Brain microvascular endothelial cell (primary cell): ENCODE results near the gene NLRP2B.
"Not testable (repeated sequence)": the region's sequence is repeated elsewhere in the genome, so short reads cannot be mapped to it uniquely, and the experiment has no call there.

Source experiments
- DNase-seq: peaks from one replicate; pipeline ENCODE4 v3.0.0-alpha.2; 2020
- H3K27ac ChIP-seq: fragments of 250-450 bp; sonication (Bioruptor Pico); 2 replicates; pipeline ENCODE4 v1.5.1; 2020; ENCODE audit warnings: mild to moderate bottlenecking, moderate library complexity
- H3K27me3 ChIP-seq: fragments of 250-450 bp; sonication (Bioruptor Pico); replicated peaks from 2 replicates; pipeline ENCODE4 v1.5.1; 2020; ENCODE audit warnings: mild to moderate bottlenecking
- H3K36me3 ChIP-seq: fragments of 250-450 bp; sonication (Bioruptor Pico); replicated peaks from 2 replicates; pipeline ENCODE4 v1.5.1; 2020; ENCODE audit warnings: mild to moderate bottlenecking
- H3K4me3 ChIP-seq: 2 replicates; pipeline ENCODE4 v1.5.1; 2011; ENCODE audit warnings: low read depth, mild to moderate bottlenecking, control low read depth, low read length, moderate library complexity
- in situ Hi-C: cut with HindIII; loops from 2 replicates; pipeline ENCODE4 v1.10.0; 2017; ENCODE audit warnings: low sequenced_read_pairs, low pct_ligation_motif_present
- TF ChIP-seq, protein P1 (sequence below): IDR thresholded peaks from 2 replicates; pipeline ENCODE4 v1.5.1; 2011; ENCODE audit warnings: low read depth, mild to moderate bottlenecking, moderate library complexity, low read length, control low read depth, inconsistent platforms; ENCODE audit errors: missing control alignments

The NLRP2B gene

DNA sequence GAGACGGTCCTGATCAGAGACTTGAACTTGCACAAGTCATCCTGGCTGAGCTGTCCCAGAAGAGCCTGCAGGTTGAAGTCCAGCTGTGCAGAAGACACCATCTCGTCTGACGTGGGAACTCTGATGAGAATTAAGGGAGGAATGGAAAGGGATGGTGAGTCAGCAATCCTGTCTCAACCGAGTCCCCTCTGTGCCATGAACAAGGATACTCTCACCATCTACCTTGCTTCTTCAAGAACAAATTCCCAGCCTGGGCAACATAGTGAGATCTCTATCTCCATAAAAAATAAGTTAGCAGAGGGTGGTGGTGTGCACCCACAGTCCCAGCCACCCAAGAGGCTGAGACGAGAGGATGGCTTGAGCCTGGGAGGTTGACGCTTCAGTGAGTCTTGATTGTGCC lies at the start of gene NLRP2B:
Gene NLRP2B (minus strand): TSS at position 101 of the 400 bp plus-strand sequence.
- no peaks in the 10 kb centered on the region for H3K36me3 ChIP-seq
- TF ChIP-seq, protein P1, sequence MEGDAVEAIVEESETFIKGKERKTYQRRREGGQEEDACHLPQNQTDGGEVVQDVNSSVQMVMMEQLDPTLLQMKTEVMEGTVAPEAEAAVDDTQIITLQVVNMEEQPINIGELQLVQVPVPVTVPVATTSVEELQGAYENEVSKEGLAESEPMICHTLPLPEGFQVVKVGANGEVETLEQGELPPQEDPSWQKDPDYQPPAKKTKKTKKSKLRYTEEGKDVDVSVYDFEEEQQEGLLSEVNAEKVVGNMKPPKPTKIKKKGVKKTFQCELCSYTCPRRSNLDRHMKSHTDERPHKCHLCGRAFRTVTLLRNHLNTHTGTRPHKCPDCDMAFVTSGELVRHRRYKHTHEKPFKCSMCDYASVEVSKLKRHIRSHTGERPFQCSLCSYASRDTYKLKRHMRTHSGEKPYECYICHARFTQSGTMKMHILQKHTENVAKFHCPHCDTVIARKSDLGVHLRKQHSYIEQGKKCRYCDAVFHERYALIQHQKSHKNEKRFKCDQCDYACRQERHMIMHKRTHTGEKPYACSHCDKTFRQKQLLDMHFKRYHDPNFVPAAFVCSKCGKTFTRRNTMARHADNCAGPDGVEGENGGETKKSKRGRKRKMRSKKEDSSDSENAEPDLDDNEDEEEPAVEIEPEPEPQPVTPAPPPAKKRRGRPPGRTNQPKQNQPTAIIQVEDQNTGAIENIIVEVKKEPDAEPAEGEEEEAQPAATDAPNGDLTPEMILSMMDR: no peak
- H3K4me3 ChIP-seq: no peak within 1 kb of the TSS
- DNase-seq: no peak
- in situ Hi-C loops: no loop called here
- no peak within 1 kb of the TSS for H3K27ac ChIP-seq
- H3K27me3 ChIP-seq: no peaks in the 10 kb centered on the region

DNA sequence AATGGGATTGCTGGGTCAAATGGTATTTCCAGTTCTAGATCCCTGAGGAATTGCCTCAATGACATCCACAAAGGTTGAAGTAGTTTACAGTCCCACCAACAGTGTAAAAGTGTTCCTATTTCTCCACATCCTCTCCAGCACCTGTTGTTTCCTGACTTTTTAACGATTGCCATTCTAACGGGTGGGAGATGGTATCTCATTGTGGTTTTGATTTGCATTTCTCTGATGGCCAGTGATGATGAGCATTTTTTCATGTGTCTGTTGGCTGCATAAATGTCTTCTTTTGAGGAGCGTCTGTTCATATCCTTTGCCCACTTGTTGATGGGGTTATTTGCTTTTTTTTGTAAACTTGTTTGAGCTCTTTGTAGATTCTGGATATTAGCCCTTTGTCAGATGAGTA lies 45.9 kb upstream of the NLRP2B start:
- DNase-seq, H3K27ac ChIP-seq, H3K4me3 ChIP-seq, in situ Hi-C loops, H3K36me3 ChIP-seq, H3K27me3 ChIP-seq: not testable (repeated sequence)

DNA sequence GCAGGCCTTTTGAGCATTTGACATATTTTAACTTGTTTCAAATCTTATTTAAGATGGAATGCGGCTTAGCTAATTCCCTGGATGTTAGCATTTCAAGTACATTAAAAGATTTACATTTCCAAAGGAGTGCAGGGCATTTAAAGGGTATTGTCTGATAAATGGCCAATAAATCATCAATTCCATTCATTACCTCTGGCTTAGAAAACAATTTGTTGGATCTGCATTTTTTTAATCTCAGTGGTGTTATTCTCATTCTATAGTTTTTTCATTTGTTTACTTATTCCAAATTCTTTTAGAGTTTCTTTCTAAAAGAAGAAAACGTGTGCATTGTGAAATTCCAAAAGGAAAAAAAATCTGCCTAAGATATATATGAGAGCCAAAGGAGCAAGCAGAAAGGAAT lies 1.3 kb upstream of the NLRP2B start:
- H3K36me3 ChIP-seq: no peaks in the 10 kb centered on the region
- TF ChIP-seq, protein P1: no peak
- H3K27me3 ChIP-seq: no peaks in the 10 kb centered on the region
- in situ Hi-C loops: no loop called here
- H3K27ac ChIP-seq: no peak overlapping the region
- DNase-seq: no peak
- no peak overlapping the region for H3K4me3 ChIP-seq

DNA sequence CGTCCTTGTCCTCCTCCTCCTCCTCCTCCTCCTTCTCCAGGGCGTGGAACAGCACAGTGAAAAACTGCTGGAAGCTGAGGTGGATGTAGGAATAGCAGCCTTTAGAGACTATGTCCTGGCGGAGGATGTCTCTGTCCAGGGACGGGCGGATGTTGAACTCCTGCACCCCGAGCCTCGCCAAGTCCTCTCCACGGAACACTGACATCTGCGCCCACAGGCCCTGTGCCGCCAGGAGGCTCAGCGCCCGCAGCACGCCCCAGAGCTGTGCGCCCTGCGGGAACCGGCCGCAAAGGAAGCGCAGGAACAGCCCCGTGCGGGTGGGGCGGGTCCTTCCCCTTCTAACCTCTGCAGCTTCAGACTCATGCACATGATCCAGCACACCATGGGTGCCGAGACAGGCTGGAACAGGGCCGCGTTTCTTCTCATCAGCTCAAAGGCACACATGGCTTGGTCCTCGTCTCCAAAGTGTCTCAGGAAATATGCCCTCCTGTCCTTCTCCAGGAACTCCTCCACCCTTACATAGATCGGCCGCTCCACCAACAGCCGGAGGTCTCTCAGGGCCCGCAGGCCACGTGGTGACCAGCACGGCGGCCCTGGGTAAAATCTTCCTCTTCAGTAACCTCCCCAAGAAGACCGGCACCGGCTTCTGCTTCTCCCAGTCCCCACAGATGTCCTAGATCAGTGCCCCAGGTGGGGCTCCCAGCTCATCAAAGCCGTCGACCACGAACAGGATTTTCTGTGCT lies 1.2 kb downstream of the NLRP2B start:
- DNase-seq: no peak
- Histone ChIP-seq H3K4me3 (no peak overlapping the region), H3K27ac (no peak overlapping the region), H3K36me3 (no peaks in the 10 kb centered on the region), H3K27me3 (no peaks in the 10 kb centered on the region)
- in situ Hi-C loops: no loop called here
- TF ChIP-seq, protein P1: no peak

DNA sequence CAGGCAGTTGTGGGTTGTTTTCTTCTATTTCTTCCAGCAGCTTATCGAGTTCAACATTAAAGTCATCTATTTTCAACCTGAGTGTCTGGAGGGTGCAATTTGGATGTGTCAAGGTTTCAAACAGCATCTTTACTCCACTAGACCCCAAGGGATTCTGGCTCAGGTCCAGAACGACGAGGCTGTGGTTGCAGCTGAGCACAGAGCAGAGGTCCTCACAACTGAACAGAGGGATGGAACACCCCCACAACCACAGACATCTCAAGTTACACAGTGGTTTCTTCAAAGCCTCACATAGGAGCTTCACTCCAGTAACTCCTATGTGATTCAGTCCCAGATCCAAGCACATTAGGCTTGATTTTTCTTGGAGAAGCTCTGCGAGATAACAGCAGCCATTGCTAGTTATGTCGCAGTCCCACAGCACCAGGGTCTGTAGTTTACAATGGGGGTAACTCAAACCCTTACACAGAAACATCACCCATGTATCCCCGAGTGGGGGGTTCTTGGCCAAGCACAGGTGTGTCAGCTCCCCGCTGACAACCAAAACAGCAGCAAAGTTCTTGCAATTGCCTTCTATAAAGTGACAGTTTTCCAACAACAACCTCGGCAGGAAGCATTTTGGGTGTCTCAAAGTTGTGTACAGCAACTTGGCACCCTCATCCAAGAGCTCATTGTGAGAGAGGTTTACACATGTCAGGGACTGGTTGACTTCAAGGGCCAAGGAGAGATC lies 2.8 kb downstream of the NLRP2B start:
- no peak for DNase-seq
- TF ChIP-seq, protein P1: no peak
- Histone ChIP-seq H3K36me3 (no peaks in the 10 kb centered on the region), H3K27ac (no peak overlapping the region), H3K4me3 (no peak overlapping the region), H3K27me3 (no peaks in the 10 kb centered on the region)
- in situ Hi-C loops: no loop called here

DNA sequence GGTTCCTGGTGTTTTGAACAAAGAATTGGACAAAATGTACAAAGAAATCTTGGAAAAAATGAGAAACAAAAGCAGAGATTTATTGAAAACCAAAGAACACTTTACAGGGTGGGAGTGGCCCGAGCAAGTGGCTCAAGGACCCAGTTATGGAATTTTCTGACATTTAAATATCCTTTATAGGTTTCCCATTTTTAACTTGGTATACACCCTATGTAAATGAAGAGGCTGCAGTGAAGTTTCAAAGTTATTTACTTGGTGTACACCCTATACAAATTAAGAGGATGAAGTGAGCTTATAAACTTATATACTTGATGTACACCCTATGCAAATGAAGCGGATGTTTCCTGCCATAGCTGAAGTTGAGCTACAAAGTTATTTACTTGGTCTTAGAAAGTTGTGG lies 4.7 kb downstream of the NLRP2B start:
- Histone ChIP-seq H3K27me3 (no peaks in the 10 kb centered on the region), H3K36me3 (no peaks in the 10 kb centered on the region), H3K4me3 (no peak overlapping the region), H3K27ac (no peak overlapping the region)
- TF ChIP-seq, protein P1: no peak
- no peak for DNase-seq
- in situ Hi-C loops: no loop called here
